HepG2 (cell line): Measurements from ENCODE around the gene MIEF2. TPM values are rescaled to one million over a fixed set of nuclear protein-coding genes. Genes with fewer than 3 reads are reported as not detected.

Experiments used
- ADNP ChIP-seq: sonication (generic); formaldehyde crosslinking; IDR thresholded peaks from 2 replicates; pipeline ENCODE4 v1.4.0; 2020; ENCODE audit warnings: missing genetic modification reagents
- ARNTL ChIP-seq: sonication (generic); formaldehyde crosslinking; IDR thresholded peaks from 2 replicates; pipeline ENCODE4 v1.4.0; 2020; ENCODE audit warnings: mild to moderate bottlenecking, missing genetic modification reagents
- CCDC6 ChIP-seq: sonication (generic); formaldehyde crosslinking; IDR thresholded peaks from 2 replicates; pipeline ENCODE4 v1.8.1; 2022; ENCODE audit warnings: mild to moderate bottlenecking, missing genetic modification reagents, moderate library complexity
- HINFP ChIP-seq: sonication (generic); formaldehyde crosslinking; IDR thresholded peaks from 2 replicates; pipeline ENCODE4 v1.4.0; 2020; ENCODE audit warnings: low read depth, mild to moderate bottlenecking, missing genetic modification reagents
- MED13 ChIP-seq: sonication (generic); formaldehyde crosslinking; IDR thresholded peaks from 2 replicates; pipeline ENCODE4 v1.5.0; 2020; ENCODE audit warnings: missing genetic modification reagents
- MXD1 ChIP-seq: sonication (generic); formaldehyde crosslinking; IDR thresholded peaks from 2 replicates; pipeline ENCODE4 v1.4.0; 2020; ENCODE audit warnings: mild to moderate bottlenecking, missing genetic modification reagents
- NFKB2 ChIP-seq: sonication (generic); formaldehyde crosslinking; IDR thresholded peaks from 2 replicates; pipeline ENCODE4 v1.4.0; 2020; ENCODE audit warnings: missing genetic modification reagents, borderline replicate concordance
- REPIN1 ChIP-seq: sonication (generic); formaldehyde crosslinking; IDR thresholded peaks from 2 replicates; pipeline ENCODE4 v1.8.0; 2022; ENCODE audit warnings: missing genetic modification reagents, low read depth, mild to moderate bottlenecking, borderline replicate concordance
- SAFB2 ChIP-seq: sonication (generic); formaldehyde crosslinking; IDR thresholded peaks from 2 replicates; pipeline ENCODE4 v1.5.1; 2020; ENCODE audit warnings: missing genetic modification reagents, low read depth, mild to moderate bottlenecking, borderline replicate concordance
- SP1 ChIP-seq, 2 experiments: fragments of 450-650 bp in 1 of 2; sonication (generic) in 1 of 2; formaldehyde crosslinking in 1 of 2; IDR thresholded peaks; 2 replicates each; pipeline versions ENCODE4 v1.4.0 to v1.6.1; 2016 to 2020; ENCODE audit warnings: missing genetic modification reagents in 1 of 2
- TCF12 ChIP-seq, 2 experiments: fragments of 450-650 bp in 1 of 2; sonication (generic) in 1 of 2; formaldehyde crosslinking in 1 of 2; IDR thresholded peaks; 2 replicates each; pipeline versions ENCODE4 v1.6.1 to v1.8.0; 2017 to 2022; ENCODE audit warnings: antibody characterized with exemption in 1 of 2, mild to moderate bottlenecking in 1 of 2, missing genetic modification reagents in 1 of 2, moderate library complexity in 1 of 2
- TFDP2 ChIP-seq: sonication (generic); formaldehyde crosslinking; IDR thresholded peaks from 2 replicates; pipeline ENCODE4 v1.4.0; 2020; ENCODE audit warnings: missing genetic modification reagents
- TMF1 ChIP-seq: sonication (generic); formaldehyde crosslinking; IDR thresholded peaks from 2 replicates; pipeline ENCODE4 v1.8.1; 2022; ENCODE audit warnings: low read depth, missing genetic modification reagents
- ZBTB38 ChIP-seq: sonication (generic); formaldehyde crosslinking; IDR thresholded peaks from 2 replicates; pipeline ENCODE4 v1.5.1; 2020; ENCODE audit warnings: mild to moderate bottlenecking, missing genetic modification reagents
- ZC3H4 ChIP-seq: sonication (generic); formaldehyde crosslinking; IDR thresholded peaks from 2 replicates; pipeline ENCODE4 v1.4.0; 2020; ENCODE audit warnings: missing genetic modification reagents, borderline replicate concordance
- ZFP37 ChIP-seq: sonication (generic); formaldehyde crosslinking; IDR thresholded peaks from 2 replicates; pipeline ENCODE4 v1.4.0; 2020; ENCODE audit warnings: missing genetic modification reagents, borderline replicate concordance
- ZNF614 ChIP-seq: IDR thresholded peaks from 2 replicates; pipeline ENCODE4 v1.6.1; 2018; ENCODE audit warnings: missing biosample characterization, missing genetic modification reagents, inconsistent platforms, borderline replicate concordance
- ZNF670 ChIP-seq: sonication (generic); formaldehyde crosslinking; IDR thresholded peaks from 2 replicates; pipeline ENCODE4 v1.8.0; 2022; ENCODE audit warnings: mild to moderate bottlenecking, missing genetic modification reagents, borderline replicate concordance
- ZNF704 ChIP-seq: sonication (generic); formaldehyde crosslinking; IDR thresholded peaks from 2 replicates; pipeline ENCODE4 v1.8.1; 2023; ENCODE audit warnings: mild to moderate bottlenecking, inconsistent platforms, moderate library complexity, missing genetic modification reagents, borderline replicate concordance
- ZNF770 ChIP-seq: sonication (generic); formaldehyde crosslinking; IDR thresholded peaks from 2 replicates; pipeline ENCODE4 v1.5.0; 2020; ENCODE audit warnings: mild to moderate bottlenecking, missing genetic modification reagents
- ZNF83 ChIP-seq: sonication (generic); formaldehyde crosslinking; IDR thresholded peaks from 2 replicates; pipeline ENCODE4 v1.4.0; 2020; ENCODE audit warnings: missing genetic modification reagents, mild to moderate bottlenecking, borderline replicate concordance
- polyA plus RNA-seq, 8 experiments: library from polyadenylated mRNA; depleted of rRNA in 3 of 8; stranded (reverse) in 7 of 8; unstranded in 1 of 8; fragments of >200 nt; fragmentation: Illumina TruSeq in 4 of 8; extraction: Trizol in 4 of 8; gene quantifications; 2 replicates each; pipeline versions ENCODE4 v1.2.1 to v1.2.3, GENCODE V29; 2011 to 2016; ENCODE audit warnings: low read depth in 4 of 8, missing spikeins in 1 of 8, mixed read lengths in 1 of 8; ENCODE audit not compliant: insufficient read depth in 1 of 8
- total RNA-seq, 5 experiments: library from RNA; depleted of rRNA; stranded (reverse); fragments of >200 nt; fragmentation: Illumina TruSeq; extraction: Trizol; gene quantifications; 2 replicates each; pipeline ENCODE4 v1.2.3, GENCODE V29; 2016; ENCODE audit warnings: low read depth in 1 of 5

Gene MIEF2
- total and polyA plus RNA-seq, 2 of the 13 experiments (the other 11 are each of a cell fraction or from before 2014, with no cell fraction given) = 6.0 to 8.0 TPM

GRCh38 chr17:18314731-18315561 is 54.5 kb downstream of the MIEF2 start, which contains the start of the genes SMCR8 and TOP3A (continued):
- TF ChIP-seq TCF12 (IDR thresholded peaks at IDR 0.05) (no peak), TCF12 (CRISPR knock-in tag; IDR thresholded peaks at IDR 0.05) (no peak), SAFB2 (CRISPR knock-in tag) (peak; percentile 2; the same call in 1 of the 2 replicates), ZNF83 (CRISPR knock-in tag) (0 out of 2 replicates have a peak, but pooled peaks have one; percentile 18), NFKB2 (CRISPR knock-in tag) (no peak; the same call in 1 of the 2 replicates), ZBTB38 (CRISPR knock-in tag) (no peak), TFDP2 (CRISPR knock-in tag) (peak; percentile 94), ZC3H4 (CRISPR knock-in tag) (no peak), SP1 (IDR thresholded peaks at IDR 0.05) (no peak), SP1 (CRISPR knock-in tag; IDR thresholded peaks at IDR 0.05) (peak; percentile 43; the same call in 1 of the 2 replicates), ZFP37 (no peak), MXD1 (CRISPR knock-in tag) (peak; percentile 61; the same call in 1 of the 2 replicates), HINFP (peak; percentile 69; the same call in 1 of the 2 replicates), TMF1 (CRISPR knock-in tag) (0 out of 2 replicates have a peak, but pooled peaks have one; percentile 2), CCDC6 (CRISPR knock-in tag) (peak; percentile 93), ZNF614 (CRISPR knock-in tag) (0 out of 2 replicates have a peak, but pooled peaks have one; percentile 54), MED13 (CRISPR knock-in tag) (0 out of 2 replicates have a peak, but pooled peaks have one; percentile 3), REPIN1 (CRISPR knock-in tag) (0 out of 2 replicates have a peak, but pooled peaks have one; percentile 28), ZNF704 (0 out of 2 replicates have a peak, but pooled peaks have one; percentile 36), ARNTL (no peak; the same call in 1 of the 2 replicates), ZNF670 (CRISPR knock-in tag) (no peak), ADNP (no peak), ZNF770 (CRISPR knock-in tag) (0 out of 2 replicates have a peak, but pooled peaks have one; percentile 28)
